Esophagus squamous epithelium (tissue), 5 donors: ENCODE results near the gene CACHD1. TPM values are rescaled to one million over a fixed set of nuclear protein-coding genes. Genes with fewer than 3 reads are reported as not detected.

Experiments used
- DNase-seq: peaks from one replicate; lab custom pipeline; 2025; lab: John Stamatoyannopoulos, UW
- H3K27ac ChIP-seq, 4 donors: fragments of 200-600 bp; sonication (generic); one replicate each; pipeline ENCODE4 v1.5.1; 2016 to 2019; ENCODE audit warnings: mild to moderate bottlenecking in 1 of 4
- H3K27me3 ChIP-seq, 4 donors: fragments of 200-600 bp; sonication (generic); 1 replicate in 3 of 4; 2 replicates in 1 of 4; pipeline versions ENCODE4 v1.5.1 to v1.6.0; 2017 to 2021; ENCODE audit warnings: antibody characterized with exemption in 1 of 4
- H3K36me3 ChIP-seq, 3 donors: fragments of 200-600 bp; sonication (generic); one replicate each; pipeline ENCODE4 v1.5.1; 2016 to 2019
- H3K4me1 ChIP-seq, 3 donors: fragments of 200-600 bp; sonication (generic); one replicate each; pipeline ENCODE4 v1.5.1; 2017 to 2019
- H3K4me3 ChIP-seq, 4 donors: fragments of 200-600 bp; sonication (generic); 1 replicate in 3 of 4; 2 replicates in 1 of 4; pipeline ENCODE4 v1.5.1; 2016 to 2019; ENCODE audit warnings: mild to moderate bottlenecking in 2 of 4, moderate library complexity in 1 of 4
- H3K9me3 ChIP-seq, 3 donors: fragments of 200-600 bp; sonication (generic); one replicate each; pipeline ENCODE4 v1.5.1; 2016 to 2019
- POLR2A ChIP-seq, 4 donors: fragments of 450-650 bp; IDR thresholded peaks; one replicate each; pipeline ENCODE4 v1.6.1; 2017; ENCODE audit warnings: antibody characterized with exemption in 4 of 4, mild to moderate bottlenecking in 4 of 4, moderate library complexity in 3 of 4
- whole genome bisulfite sequencing, 2 donors: methylation state at CpG; one replicate each; pipeline ENCODE4 v1.1.5; 2018; 5-methylcytosine and 5-hydroxymethylcytosine counted together
- intact Hi-C: fragments of 100-400 bp; cut with DNase I; formaldehyde crosslinking; loops from one replicate; pipeline ENCODE4 v1.15.0; 2022
- total RNA-seq, 4 donors: library from RNA; depleted of rRNA; stranded (reverse); fragments of >200 nt; gene quantifications; one replicate each; pipeline ENCODE4 v1.1.0, GENCODE V29; 2016
- TF ChIP-seq, protein P1 (sequence below), 6 experiments: fragments of 450-650 bp in 4 of 6; fragments of 200-600 bp in 2 of 6; sonication (generic) in 2 of 6; IDR thresholded peaks; one replicate each; pipeline ENCODE4 v1.5.1; 2016 to 2019; ENCODE audit warnings: antibody characterized with exemption in 6 of 6, mild to moderate bottlenecking in 4 of 6, moderate library complexity in 4 of 6
- donor health status: DM: yes; HTN: yes; CAD: no.

Gene CACHD1
- total RNA-seq, 4 donors from 2014 or later, result 1.9 to 14.5 (median 4.1) TPM

- no peaks in the 10 kb centered on the region for H3K36me3 ChIP-seq
- no peaks in the 10 kb centered on the region for H3K9me3 ChIP-seq
- intact Hi-C loops, result no loop called here
- H3K4me3 ChIP-seq, result no peak overlapping the region
- H3K27ac ChIP-seq, result no peak overlapping the region
- H3K27me3 ChIP-seq, result no peaks in the 10 kb centered on the region
- WGBS, 2 donors, result 65 to 83% methylated on average over 5 of the region's 5 CpGs
- peaks cover 0 to 34% (median 7%) of the 10 kb centered on the region in 3 donors for H3K4me1 ChIP-seq
- TF ChIP-seq, protein P1, sequence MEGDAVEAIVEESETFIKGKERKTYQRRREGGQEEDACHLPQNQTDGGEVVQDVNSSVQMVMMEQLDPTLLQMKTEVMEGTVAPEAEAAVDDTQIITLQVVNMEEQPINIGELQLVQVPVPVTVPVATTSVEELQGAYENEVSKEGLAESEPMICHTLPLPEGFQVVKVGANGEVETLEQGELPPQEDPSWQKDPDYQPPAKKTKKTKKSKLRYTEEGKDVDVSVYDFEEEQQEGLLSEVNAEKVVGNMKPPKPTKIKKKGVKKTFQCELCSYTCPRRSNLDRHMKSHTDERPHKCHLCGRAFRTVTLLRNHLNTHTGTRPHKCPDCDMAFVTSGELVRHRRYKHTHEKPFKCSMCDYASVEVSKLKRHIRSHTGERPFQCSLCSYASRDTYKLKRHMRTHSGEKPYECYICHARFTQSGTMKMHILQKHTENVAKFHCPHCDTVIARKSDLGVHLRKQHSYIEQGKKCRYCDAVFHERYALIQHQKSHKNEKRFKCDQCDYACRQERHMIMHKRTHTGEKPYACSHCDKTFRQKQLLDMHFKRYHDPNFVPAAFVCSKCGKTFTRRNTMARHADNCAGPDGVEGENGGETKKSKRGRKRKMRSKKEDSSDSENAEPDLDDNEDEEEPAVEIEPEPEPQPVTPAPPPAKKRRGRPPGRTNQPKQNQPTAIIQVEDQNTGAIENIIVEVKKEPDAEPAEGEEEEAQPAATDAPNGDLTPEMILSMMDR (IDR thresholded peaks at IDR 0.05), result no peak
- no peak for TF ChIP-seq POLR2A (IDR thresholded peaks at IDR 0.05)
- no peak for DNase-seq
These were observed 80.6 kb downstream of the CACHD1 start for GRCh38 chr1:64550510-64550909.

DNA sequence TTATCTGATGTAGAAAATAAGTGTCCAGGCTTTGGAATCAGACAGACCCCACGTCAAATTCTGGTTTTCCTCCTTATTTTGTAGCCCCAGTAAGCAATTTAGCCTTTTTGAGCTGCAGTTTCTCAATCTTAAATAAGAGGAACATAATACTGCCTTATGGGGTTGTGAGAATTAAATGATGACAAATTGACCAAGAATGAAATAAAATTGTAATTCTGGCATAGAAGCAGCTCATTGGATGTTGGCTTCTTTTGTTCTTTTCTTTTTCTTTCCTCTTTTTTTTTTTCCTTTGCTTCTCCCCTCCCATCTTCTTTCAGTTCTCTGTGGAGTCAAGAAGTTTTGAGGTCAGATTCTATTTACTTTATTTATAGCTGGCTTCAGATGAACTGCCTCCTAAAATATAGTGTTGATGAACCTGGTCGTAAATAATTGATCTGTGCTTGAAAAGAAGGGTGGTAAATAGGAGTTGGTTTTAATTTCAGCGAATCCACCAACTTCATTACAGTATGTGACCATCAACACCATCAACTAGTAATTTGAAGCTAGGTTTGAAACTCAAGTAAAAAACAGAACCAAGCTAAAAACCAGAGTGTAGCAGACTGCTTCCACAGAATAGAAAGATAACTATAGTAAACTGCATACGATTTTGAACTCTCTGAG lies 81.1 kb downstream of the CACHD1 start:
- no peak overlapping the region for H3K27ac ChIP-seq
- H3K9me3 ChIP-seq, result no peaks in the 10 kb centered on the region
- peaks cover 0 to 28% (median 3%) of the 10 kb centered on the region in 3 donors for H3K4me1 ChIP-seq
- intact Hi-C loops, result no loop called here
- TF ChIP-seq POLR2A (IDR thresholded peaks at IDR 0.05), result no peak
- TF ChIP-seq, protein P1 (IDR thresholded peaks at IDR 0.05), result no peak
- DNase-seq, result no peak
- H3K27me3 ChIP-seq, result no peaks in the 10 kb centered on the region
- 64 to 78% methylated on average over 4 of the region's 4 CpGs for WGBS, 2 donors
- no peak overlapping the region for H3K4me3 ChIP-seq
- no peaks in the 10 kb centered on the region for H3K36me3 ChIP-seq

- 67 to 81% methylated on average over 4 of the region's 4 CpGs for WGBS, 2 donors
- Histone ChIP-seq H3K4me1 (peaks cover 0 to 23% (median 0%) of the 10 kb centered on the region in 3 donors), H3K27ac (no peak overlapping the region), H3K27me3 (no peaks in the 10 kb centered on the region), H3K36me3 (peaks cover 0 to 6% (median 0%) of the 10 kb centered on the region in 3 donors), H3K4me3 (no peak overlapping the region), H3K9me3 (no peaks in the 10 kb centered on the region)
- DNase-seq, result no peak
- intact Hi-C loops, result no loop called here
- TF ChIP-seq, protein P1 (IDR thresholded peaks at IDR 0.05), result no peak
- TF ChIP-seq POLR2A (IDR thresholded peaks at IDR 0.05), result no peak
These were observed 83.4 kb downstream of the CACHD1 start for GRCh38 chr1:64553285-64553684.

- no peak for DNase-seq
- Histone ChIP-seq H3K9me3 (no peaks in the 10 kb centered on the region), H3K4me1 (peaks cover 0 to 4% (median 0%) of the 10 kb centered on the region in 3 donors), H3K27me3 (no peaks in the 10 kb centered on the region), H3K36me3 (peaks cover 0 to 21% (median 0%) of the 10 kb centered on the region in 3 donors), H3K4me3 (no peak overlapping the region), H3K27ac (no peak overlapping the region)
- 90 to 95% methylated on average over 1 of the region's 1 CpG for WGBS, 2 donors
- intact Hi-C loops, result no loop called here
- TF ChIP-seq, protein P1 (IDR thresholded peaks at IDR 0.05), result no peak
- no peak for TF ChIP-seq POLR2A (IDR thresholded peaks at IDR 0.05)
These were observed 86.0 kb downstream of the CACHD1 start for GRCh38 chr1:64555947-64556346.

GRCh38 chr1:64561993-64562392 lies 92.1 kb downstream of the CACHD1 start:
- H3K36me3 ChIP-seq, result peaks cover 0 to 21% (median 0%) of the 10 kb centered on the region in 3 donors

More at GRCh38 chr1:64561993-64562392, 92.1 kb downstream of the CACHD1 start:
- H3K27ac ChIP-seq, result no peak overlapping the region
- peaks cover 0 to 4% (median 0%) of the 10 kb centered on the region in 3 donors for H3K9me3 ChIP-seq
- no peak for TF ChIP-seq POLR2A (IDR thresholded peaks at IDR 0.05)
- TF ChIP-seq, protein P1 (IDR thresholded peaks at IDR 0.05), result no peak
- intact Hi-C loops, result no loop called here
- no peaks in the 10 kb centered on the region for H3K27me3 ChIP-seq
- no peak for DNase-seq
- no peak overlapping the region for H3K4me3 ChIP-seq
- 97% methylated on average over 2 of the region's 2 CpGs for WGBS, 2 donors
- peaks cover 0 to 19% (median 0%) of the 10 kb centered on the region in 3 donors for H3K4me1 ChIP-seq
